Measurements from ENCODE around the gene RAB3A.
A peak's percentile ranks its signal among the peaks of the same experiment; 100 is the strongest.
"Not testable (repeated sequence)": the region's sequence is repeated elsewhere in the genome, so short reads cannot be mapped to it uniquely, and the experiment has no call there.

RAB3A gene

GRCh38 chr19:18216789-18217188, 12.9 kb upstream of the RAB3A start:
- in situ Hi-C loops (cut with HindIII; ENCODE audit: low pct_ligation_motif_present, low sequenced_read_pairs), result no loop called here
- no peak overlapping the region for H3K4me3 ChIP-seq (ENCODE audit: low read depth, low read length)
- TF ChIP-seq, protein P1, sequence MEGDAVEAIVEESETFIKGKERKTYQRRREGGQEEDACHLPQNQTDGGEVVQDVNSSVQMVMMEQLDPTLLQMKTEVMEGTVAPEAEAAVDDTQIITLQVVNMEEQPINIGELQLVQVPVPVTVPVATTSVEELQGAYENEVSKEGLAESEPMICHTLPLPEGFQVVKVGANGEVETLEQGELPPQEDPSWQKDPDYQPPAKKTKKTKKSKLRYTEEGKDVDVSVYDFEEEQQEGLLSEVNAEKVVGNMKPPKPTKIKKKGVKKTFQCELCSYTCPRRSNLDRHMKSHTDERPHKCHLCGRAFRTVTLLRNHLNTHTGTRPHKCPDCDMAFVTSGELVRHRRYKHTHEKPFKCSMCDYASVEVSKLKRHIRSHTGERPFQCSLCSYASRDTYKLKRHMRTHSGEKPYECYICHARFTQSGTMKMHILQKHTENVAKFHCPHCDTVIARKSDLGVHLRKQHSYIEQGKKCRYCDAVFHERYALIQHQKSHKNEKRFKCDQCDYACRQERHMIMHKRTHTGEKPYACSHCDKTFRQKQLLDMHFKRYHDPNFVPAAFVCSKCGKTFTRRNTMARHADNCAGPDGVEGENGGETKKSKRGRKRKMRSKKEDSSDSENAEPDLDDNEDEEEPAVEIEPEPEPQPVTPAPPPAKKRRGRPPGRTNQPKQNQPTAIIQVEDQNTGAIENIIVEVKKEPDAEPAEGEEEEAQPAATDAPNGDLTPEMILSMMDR (IDR thresholded peaks at IDR 0.05; ENCODE audit: low read depth, low read length, missing control alignments), result no peak

GRCh38 chr19:18214779-18215433, 11.1 kb upstream of the RAB3A start:
- DNase-seq, result peak; percentile 50
- Histone ChIP-seq H3K27ac (no peak overlapping the region), H3K4me3 (ENCODE audit: low read depth, low read length) (no peak overlapping the region), H3K36me3 (replicated peaks) (no peaks in the 10 kb centered on the region), H3K27me3 (replicated peaks) (no peaks in the 10 kb centered on the region)
- TF ChIP-seq, protein P1 (IDR thresholded peaks at IDR 0.05; ENCODE audit: low read depth, low read length, missing control alignments), result no peak
- in situ Hi-C loops (cut with HindIII; ENCODE audit: low pct_ligation_motif_present, low sequenced_read_pairs), result no loop called here

More at GRCh38 chr19:18216789-18217188, 12.9 kb upstream of the RAB3A start:
- no peak for DNase-seq
- Histone ChIP-seq H3K27ac (no peak overlapping the region), H3K27me3 (replicated peaks) (no peaks in the 10 kb centered on the region), H3K36me3 (replicated peaks) (no peaks in the 10 kb centered on the region)

DNA sequence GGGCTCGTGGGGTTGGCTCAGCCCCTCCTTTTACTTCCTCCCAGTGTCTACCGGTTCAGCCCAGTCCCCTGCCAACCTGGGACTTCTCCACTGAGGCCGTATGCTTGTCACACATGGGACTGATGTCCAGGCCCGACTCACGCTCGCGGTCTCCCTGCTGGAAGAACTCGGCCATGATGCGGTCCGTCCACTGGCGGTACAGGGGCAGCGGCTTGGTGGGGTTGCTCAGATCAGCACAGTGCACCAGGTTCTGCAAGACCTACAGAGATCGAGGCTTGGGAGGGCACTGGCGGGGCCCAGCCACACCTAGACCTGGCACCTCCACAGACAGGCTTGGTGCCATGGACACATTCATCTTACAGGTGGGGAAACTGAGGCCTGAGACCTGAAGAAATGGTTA, 7.8 kb upstream of the RAB3A start:
- Histone ChIP-seq H3K27me3 (replicated peaks) (no peaks in the 10 kb centered on the region), H3K27ac (no peak overlapping the region), H3K36me3 (replicated peaks) (no peaks in the 10 kb centered on the region), H3K4me3 (ENCODE audit: low read depth, low read length) (no peak overlapping the region)
- no peak for DNase-seq
- in situ Hi-C loops (cut with HindIII; ENCODE audit: low pct_ligation_motif_present, low sequenced_read_pairs), result no loop called here
- TF ChIP-seq, protein P1 (IDR thresholded peaks at IDR 0.05; ENCODE audit: low read depth, low read length, missing control alignments), result no peak

DNA sequence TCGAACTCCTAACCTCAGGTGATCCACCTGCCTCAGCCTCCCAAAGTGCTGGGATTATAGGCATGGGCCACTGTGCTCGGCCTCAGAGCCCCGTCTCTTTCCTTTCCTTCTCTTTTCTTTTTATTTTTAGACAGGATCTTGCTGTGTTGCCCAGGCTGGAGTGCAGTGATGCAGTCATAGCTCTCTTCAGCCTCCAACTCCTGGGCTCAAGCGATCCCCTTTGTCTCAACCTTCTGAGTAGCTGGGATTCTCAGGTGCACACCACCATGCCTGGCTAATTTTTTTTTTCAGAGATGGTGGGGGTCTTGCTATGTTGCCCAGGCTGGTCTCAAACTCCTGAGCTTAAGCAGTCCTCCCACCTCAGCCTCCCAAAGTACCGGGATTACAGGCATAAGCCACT, 6.1 kb upstream of the RAB3A start:
- in situ Hi-C loops (cut with HindIII; ENCODE audit: low pct_ligation_motif_present, low sequenced_read_pairs); H3K4me3 ChIP-seq (ENCODE audit: low read depth, low read length); H3K27ac ChIP-seq; H3K36me3 ChIP-seq (replicated peaks); DNase-seq; H3K27me3 ChIP-seq (replicated peaks): not testable (repeated sequence)

DNA sequence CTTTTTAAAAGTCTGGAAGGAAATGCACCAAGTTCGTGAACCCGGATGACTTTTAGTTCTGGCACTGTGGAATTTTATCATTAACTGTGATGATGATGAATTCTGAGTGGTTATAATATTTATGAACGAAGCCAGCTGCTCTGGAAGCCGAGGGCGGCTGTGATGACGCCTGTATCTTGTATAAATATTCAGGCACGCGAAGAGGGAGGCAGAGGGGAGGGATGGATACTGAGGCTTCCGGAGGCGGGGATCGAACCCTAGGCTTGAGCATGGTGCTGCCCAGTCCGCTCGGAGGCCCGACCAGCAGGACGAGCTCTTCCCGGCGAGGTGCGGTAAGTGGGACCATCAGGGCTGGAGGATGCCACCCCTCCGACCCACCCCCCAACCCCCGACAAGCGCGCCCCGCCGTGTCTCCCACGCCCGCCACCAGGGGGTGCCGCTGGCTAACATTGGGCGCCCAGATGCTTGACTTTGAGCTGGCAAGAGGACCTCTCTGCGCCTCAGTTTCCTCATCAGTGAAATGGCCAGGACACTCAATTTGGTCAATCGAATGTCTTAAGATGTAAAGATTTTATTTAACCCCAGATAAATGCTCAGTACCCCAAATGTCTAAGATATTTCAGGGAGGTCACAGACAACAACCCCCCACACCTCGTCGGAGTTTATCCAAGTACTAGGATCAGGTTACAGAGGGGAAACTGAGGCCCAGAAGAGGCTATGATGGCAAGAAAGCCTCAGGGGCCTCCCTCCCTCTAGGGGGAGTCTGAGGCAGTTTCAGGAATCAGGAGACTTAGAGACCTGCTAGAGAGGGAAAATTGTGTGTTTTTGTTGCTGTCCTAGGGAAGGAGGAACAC, 4.5 kb upstream of the RAB3A start:
- Histone ChIP-seq H3K36me3 (replicated peaks) (no peaks in the 10 kb centered on the region), H3K27me3 (replicated peaks) (no peaks in the 10 kb centered on the region), H3K27ac (peak overlapping the region; percentile 82), H3K4me3 (ENCODE audit: low read depth, low read length) (no peak overlapping the region)
- TF ChIP-seq, protein P1 (IDR thresholded peaks at IDR 0.05; ENCODE audit: low read depth, low read length, missing control alignments), result peak; percentile 66
- in situ Hi-C loops (cut with HindIII; ENCODE audit: low pct_ligation_motif_present, low sequenced_read_pairs), result no loop called here
- peak; percentile 90 for DNase-seq

DNA sequence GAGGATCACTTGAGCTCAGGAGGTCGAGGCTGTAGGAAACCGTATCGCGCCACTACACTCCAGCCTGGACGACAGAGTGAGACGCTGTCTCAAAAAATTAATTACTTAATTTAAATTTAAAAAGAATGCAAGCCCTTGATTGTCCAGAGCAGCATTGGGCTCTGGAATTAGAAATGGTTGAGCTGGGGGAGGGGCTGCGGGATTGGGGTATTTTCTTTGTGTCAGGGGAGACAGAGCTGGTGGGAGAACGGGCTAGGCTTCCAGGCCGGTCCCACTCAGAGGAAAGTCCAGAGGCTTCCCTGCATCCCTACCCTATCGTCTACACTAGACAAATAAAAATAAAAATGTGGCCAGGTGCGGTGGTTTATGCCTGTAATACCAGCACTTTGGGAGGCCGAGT, 2.2 kb upstream of the RAB3A start:
- Histone ChIP-seq H3K4me3 (ENCODE audit: low read depth, low read length) (no peak overlapping the region), H3K27me3 (replicated peaks) (no peaks in the 10 kb centered on the region), H3K36me3 (replicated peaks) (no peaks in the 10 kb centered on the region), H3K27ac (peak overlapping the region; percentile 98)
- TF ChIP-seq, protein P1 (IDR thresholded peaks at IDR 0.05; ENCODE audit: low read depth, low read length, missing control alignments), result no peak
- in situ Hi-C loops (cut with HindIII; ENCODE audit: low pct_ligation_motif_present, low sequenced_read_pairs), result no loop called here
- DNase-seq, result no peak
